HCT116 (cell line): ENCODE results near the gene PRR16. TPM values are rescaled to one million over a fixed set of nuclear protein-coding genes. Genes with fewer than 3 reads are reported as not detected.

Experiments used
- ATAC-seq: fragments of 200-7000 bp; cut with Tn5 transposase; 2 replicates; pipeline ENCODE4 v1.9.1; 2020; ENCODE audit warnings: mild to moderate bottlenecking, moderate library complexity
- BruUV-seq: library from RNA; stranded (reverse); fragments of 400-500 nt; replicated peaks from 2 replicates; lab custom pipeline; 2021; lab: Mats Ljungman, UMichigan
- CTCF ChIA-PET: fragments of 300-600 bp; sonication (Branson Sonifier 250); formaldehyde crosslinking; loops from one replicate; lab custom pipeline; 2021; ENCODE audit warnings: antibody characterized with exemption; lab: Charles Lee
- POLR2A ChIA-PET: fragments of 300-600, 350-600 bp; sonication (Branson Sonifier 250); formaldehyde crosslinking; loops from one replicate; lab custom pipeline; 2021; ENCODE audit warnings: antibody characterized with exemption; lab: Charles Lee
- RAD21 ChIA-PET, 2 experiments: fragments of 300-600 bp; sonication (Branson Sonifier 250); formaldehyde crosslinking; loops; one replicate each; lab custom pipeline; 2023; ENCODE audit warnings: low total read pairs in 2 of 2; ENCODE audit not compliant: uncharacterized antibody in 2 of 2, unreplicated experiment in 2 of 2, low non-redundant PET in 1 of 2; lab: Charles Lee
- DNase-seq: peaks from one replicate; pipeline ENCODE4 v3.0.0-alpha.2; 2010; ENCODE audit warnings: low read depth, low spot score
- H2AFZ ChIP-seq: fragments of 200-600 bp; shearing (Covaris generic), sonication (generic); 2 replicates; pipeline ENCODE4 v1.6.1; 2017; ENCODE audit warnings: low read depth, mixed run types, mixed read lengths, antibody characterized with exemption, low read length; ENCODE audit not compliant: poor library complexity, severe bottlenecking
- H3K27ac ChIP-seq: 2 replicates; pipeline ENCODE4 v1.5.1; 2012; ENCODE audit warnings: low read depth, low read length
- H3K27me3 ChIP-seq: fragments of 200-600 bp; sonication (generic); 2 replicates; pipeline ENCODE4 v1.6.1; 2016; ENCODE audit warnings: mixed run types, low read length, mixed read lengths; ENCODE audit not compliant: insufficient read depth
- H3K36me3 ChIP-seq, 2 experiments: fragments of 200-500 bp in 1 of 2; fragments of 200-600 bp in 1 of 2; sonication (Bioruptor generic) in 1 of 2; sonication (generic) in 1 of 2; 2 replicates each; pipeline versions ENCODE4 v1.5.1 to v1.6.1; 2014 to 2016; ENCODE audit warnings: low read length in 2 of 2, inconsistent platforms in 1 of 2, mixed read lengths in 1 of 2, mixed run types in 1 of 2; ENCODE audit not compliant: insufficient read depth in 2 of 2, control insufficient read depth in 1 of 2
- H3K4me1 ChIP-seq, 2 experiments: fragments of 200-600 bp in 1 of 2; sonication (generic) in 1 of 2; 2 replicates each; pipeline versions ENCODE4 v1.5.1 to v1.6.1; 2012 to 2017; ENCODE audit warnings: low read length in 2 of 2, inconsistent platforms in 1 of 2, mild to moderate bottlenecking in 1 of 2, mixed read lengths in 1 of 2, mixed run types in 1 of 2, moderate library complexity in 1 of 2; ENCODE audit not compliant: insufficient read depth in 2 of 2, control insufficient read depth in 1 of 2
- H3K4me2 ChIP-seq: fragments of 200-600 bp; sonication (generic); 2 replicates; pipeline ENCODE4 v1.6.1; 2017; ENCODE audit warnings: mixed run types, low read length, mixed read lengths
- H3K4me3 ChIP-seq, 2 experiments: fragments of 200-600 bp in 1 of 2; sonication (generic) in 1 of 2; replicated peaks in 1 of 2; 2 replicates each; pipeline ENCODE4 v1.5.1; 2011 to 2016; ENCODE audit warnings: low read length in 2 of 2, control low read depth in 1 of 2, low read depth in 1 of 2, mild to moderate bottlenecking in 1 of 2, mixed read lengths in 1 of 2, mixed run types in 1 of 2
- H3K79me2 ChIP-seq: fragments of 200-600 bp; sonication (generic); 2 replicates; pipeline ENCODE4 v1.6.1; 2017; ENCODE audit warnings: mild to moderate bottlenecking, mixed run types, low read length, moderate library complexity, mixed read lengths; ENCODE audit not compliant: insufficient read depth
- H3K9ac ChIP-seq: fragments of 200-600 bp; sonication (generic); 2 replicates; pipeline ENCODE4 v1.6.1; 2016; ENCODE audit warnings: low read length, mixed read lengths
- H3K9me2 ChIP-seq: fragments of 200-600 bp; sonication (generic), shearing (Covaris generic); 2 replicates; pipeline ENCODE4 v1.6.1; 2017; ENCODE audit warnings: mixed run types, mild to moderate bottlenecking, moderate library complexity; ENCODE audit not compliant: insufficient read depth
- H3K9me3 ChIP-seq, 2 experiments: fragments of 200-500 bp in 1 of 2; fragments of 200-600 bp in 1 of 2; sonication (Bioruptor generic) in 1 of 2; sonication (generic) in 1 of 2; 2 replicates each; pipeline ENCODE4 v1.6.1; 2014 to 2017; ENCODE audit warnings: low read length in 2 of 2, mixed read lengths in 2 of 2, inconsistent platforms in 1 of 2, low read depth in 1 of 2, mild to moderate bottlenecking in 1 of 2, mixed run types in 1 of 2, moderate library complexity in 1 of 2; ENCODE audit not compliant: control insufficient read depth in 1 of 2, insufficient read depth in 1 of 2
- H4K20me1 ChIP-seq: fragments of 200-600 bp; sonication (generic), shearing (Covaris generic); 2 replicates; pipeline ENCODE4 v1.6.1; 2017; ENCODE audit warnings: mixed run types, mild to moderate bottlenecking, moderate library complexity; ENCODE audit not compliant: insufficient read depth
- EZH2 ChIP-seq: fragments of 200-600 bp; sonication (generic); IDR thresholded peaks from 2 replicates; pipeline ENCODE4 v1.6.1; 2017; ENCODE audit warnings: antibody characterized with exemption, mixed run types
- EZH2phosphoT487 ChIP-seq: fragments of 200-600 bp; IDR thresholded peaks from 2 replicates; pipeline ENCODE4 v1.6.1; 2018; ENCODE audit warnings: antibody characterized with exemption, borderline replicate concordance
- FOSL1 ChIP-seq: IDR thresholded peaks from 2 replicates; pipeline ENCODE4 v1.6.1; 2012; ENCODE audit warnings: low read depth
- REST ChIP-seq: IDR thresholded peaks from 2 replicates; pipeline ENCODE4 v1.6.1; 2012; ENCODE audit warnings: low read depth
- SP1 ChIP-seq: IDR thresholded peaks from 2 replicates; pipeline ENCODE4 v1.6.1; 2012; ENCODE audit warnings: low read depth
- YY1 ChIP-seq: IDR thresholded peaks from 2 replicates; pipeline ENCODE4 v1.6.1; 2011; ENCODE audit warnings: low read length, low read depth, moderate library complexity, mild to moderate bottlenecking; ENCODE audit not compliant: insufficient replicate concordance; ENCODE audit errors: extremely low read depth
- ZBTB33 ChIP-seq: IDR thresholded peaks from 2 replicates; pipeline ENCODE4 v1.6.1; 2011; ENCODE audit warnings: mild to moderate bottlenecking, low read length, moderate library complexity; ENCODE audit not compliant: insufficient replicate concordance; ENCODE audit errors: extremely low read depth
- ZFX ChIP-seq: fragments of 450-650 bp; IDR thresholded peaks from 2 replicates; pipeline ENCODE4 v1.6.1; 2017
- intact Hi-C: fragments of 100-400 bp; cut with micrococcal nuclease; formaldehyde crosslinking; loops from 2 replicates; pipeline ENCODE4 v1.10.0; 2022
- total RNA-seq: library from RNA; stranded (reverse); gene quantifications from one replicate; pipeline ENCODE4 v1.2.1, GENCODE V29; 2021; ENCODE audit not compliant: unreplicated experiment
- TF ChIP-seq, protein P1 (sequence below), 3 experiments: fragments of 200-600 bp in 1 of 3; sonication (generic) in 1 of 3; IDR thresholded peaks in 2 of 3; conservative IDR thresholded peaks in 1 of 3; 2 replicates each; pipeline ENCODE4 v1.5.1; 2012 to 2017; ENCODE audit warnings: low read depth in 2 of 3, low read length in 2 of 3, antibody characterized with exemption in 1 of 3, borderline replicate concordance in 1 of 3, control low read depth in 1 of 3, mild to moderate bottlenecking in 1 of 3, mixed read lengths in 1 of 3, mixed run types in 1 of 3, moderate library complexity in 1 of 3; ENCODE audit not compliant: insufficient read depth in 1 of 3

The PRR16 gene
- total RNA-seq, 1 experiment from 2014 or later, result 0.42 TPM

- Histone ChIP-seq H3K9ac (no peak overlapping the region), H3K9me2 (no peaks in the 10 kb centered on the region), H3K36me3 (no peaks in the 10 kb centered on the region), H3K9me3 (no peaks in the 10 kb centered on the region), H3K4me1 (no peaks in the 10 kb centered on the region), H3K27me3 (no peaks in the 10 kb centered on the region), H4K20me1 (no peaks in the 10 kb centered on the region), H3K4me3 (no peak overlapping the region), H3K79me2 (no peaks in the 10 kb centered on the region), H2AFZ (no peak overlapping the region), H3K4me2 (no peak overlapping the region), H3K27ac (no peak overlapping the region)
- BruUV-seq, result no TSS peak
- ChIA-PET RAD21 (no interaction called here), CTCF (no interaction called here), POLR2A (no interaction called here)
- no peak for DNase-seq
- ATAC-seq, result no peak
- TF ChIP-seq EZH2phosphoT487, result no peak
- no peak for TF ChIP-seq SP1
- no peak for TF ChIP-seq ZBTB33
- no peak for TF ChIP-seq ZFX
- TF ChIP-seq EZH2, result no peak
- no peak for TF ChIP-seq FOSL1
- TF ChIP-seq, protein P1, sequence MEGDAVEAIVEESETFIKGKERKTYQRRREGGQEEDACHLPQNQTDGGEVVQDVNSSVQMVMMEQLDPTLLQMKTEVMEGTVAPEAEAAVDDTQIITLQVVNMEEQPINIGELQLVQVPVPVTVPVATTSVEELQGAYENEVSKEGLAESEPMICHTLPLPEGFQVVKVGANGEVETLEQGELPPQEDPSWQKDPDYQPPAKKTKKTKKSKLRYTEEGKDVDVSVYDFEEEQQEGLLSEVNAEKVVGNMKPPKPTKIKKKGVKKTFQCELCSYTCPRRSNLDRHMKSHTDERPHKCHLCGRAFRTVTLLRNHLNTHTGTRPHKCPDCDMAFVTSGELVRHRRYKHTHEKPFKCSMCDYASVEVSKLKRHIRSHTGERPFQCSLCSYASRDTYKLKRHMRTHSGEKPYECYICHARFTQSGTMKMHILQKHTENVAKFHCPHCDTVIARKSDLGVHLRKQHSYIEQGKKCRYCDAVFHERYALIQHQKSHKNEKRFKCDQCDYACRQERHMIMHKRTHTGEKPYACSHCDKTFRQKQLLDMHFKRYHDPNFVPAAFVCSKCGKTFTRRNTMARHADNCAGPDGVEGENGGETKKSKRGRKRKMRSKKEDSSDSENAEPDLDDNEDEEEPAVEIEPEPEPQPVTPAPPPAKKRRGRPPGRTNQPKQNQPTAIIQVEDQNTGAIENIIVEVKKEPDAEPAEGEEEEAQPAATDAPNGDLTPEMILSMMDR (IDR thresholded peaks at IDR 0.05 in 2 of 3, conservative IDR thresholded peaks at IDR 0.05 in 1 of 3; ENCODE audit: borderline replicate concordance in 1 of 3, insufficient read depth in 1 of 3, low read depth in 2 of 3, low read length in 2 of 3), result no peak
- TF ChIP-seq REST, result no peak
- TF ChIP-seq YY1, result no peak
- intact Hi-C loops, result no loop called here
These were observed 174.3 kb downstream of the PRR16 start for GRCh38 chr5:120638449-120638848.
